RKO (cell line): ENCODE measurements around the gene VPS13D.
"Not testable (repeated sequence)": the region's sequence is repeated elsewhere in the genome, so short reads cannot be mapped to it uniquely, and the experiment has no call there.

ENCODE experiments used
- DNase-seq: peaks from one replicate; pipeline ENCODE4 v3.0.0-alpha.2; 2016; ENCODE audit warnings: low spot score

VPS13D gene

DNA sequence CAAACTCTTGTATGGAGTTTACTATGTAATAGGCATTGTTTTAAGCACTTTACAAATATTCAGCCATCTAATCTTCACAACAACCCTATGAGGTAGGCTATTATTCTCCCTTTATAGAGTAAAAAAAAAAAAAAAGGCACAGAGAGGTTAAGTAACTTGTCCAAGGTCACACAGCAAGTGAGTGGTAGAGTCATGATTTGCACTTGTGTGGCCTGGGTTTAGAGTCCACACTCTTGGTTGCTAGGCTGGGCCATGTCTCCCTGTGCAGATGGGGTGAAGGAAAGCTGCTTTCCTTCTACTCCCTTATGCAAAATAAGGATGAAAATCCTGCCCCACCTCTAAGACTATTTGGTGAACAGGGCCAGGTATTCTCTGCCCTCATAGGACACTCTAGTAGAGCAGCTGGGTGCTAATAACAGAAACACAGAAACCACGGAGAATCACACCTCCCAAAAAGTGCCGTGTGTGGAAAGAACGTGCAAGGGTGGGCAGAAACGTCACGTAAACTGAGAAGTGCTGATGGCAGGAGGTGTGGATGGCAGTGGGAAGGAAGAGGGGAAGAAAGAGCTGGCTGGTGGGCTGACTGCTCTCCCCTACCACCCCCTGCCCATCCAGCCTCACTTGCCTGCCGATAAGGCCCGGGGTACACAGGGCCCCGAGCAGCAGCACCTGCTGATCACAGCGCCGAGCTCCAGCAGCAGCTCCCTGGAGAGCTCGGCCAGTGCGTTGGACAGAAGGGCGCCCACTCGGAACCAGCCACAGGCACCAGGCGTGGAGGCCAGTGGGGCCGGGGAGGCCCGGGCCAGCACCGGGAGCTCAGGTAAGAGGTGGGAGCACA, 28.3 kb upstream of the VPS13D start:
- DNase-seq, result no peak

DNA sequence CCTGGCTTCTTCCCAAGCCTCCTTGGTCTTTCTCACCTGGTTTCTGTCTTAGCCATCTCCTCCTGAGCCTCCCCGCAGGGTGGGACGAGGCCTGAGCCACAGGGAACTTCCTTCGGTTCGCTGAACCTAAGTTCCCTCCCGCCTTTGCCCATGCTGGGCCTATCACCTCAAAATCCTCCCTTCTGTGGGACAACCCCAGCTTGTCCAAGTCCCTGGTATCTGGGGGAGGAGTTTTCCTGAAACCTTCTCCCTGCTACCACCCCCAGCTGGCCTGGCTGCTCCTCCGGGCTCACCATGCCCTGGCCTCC, 27.7 kb upstream of the VPS13D start:
- DNase-seq, result no peak

DNA sequence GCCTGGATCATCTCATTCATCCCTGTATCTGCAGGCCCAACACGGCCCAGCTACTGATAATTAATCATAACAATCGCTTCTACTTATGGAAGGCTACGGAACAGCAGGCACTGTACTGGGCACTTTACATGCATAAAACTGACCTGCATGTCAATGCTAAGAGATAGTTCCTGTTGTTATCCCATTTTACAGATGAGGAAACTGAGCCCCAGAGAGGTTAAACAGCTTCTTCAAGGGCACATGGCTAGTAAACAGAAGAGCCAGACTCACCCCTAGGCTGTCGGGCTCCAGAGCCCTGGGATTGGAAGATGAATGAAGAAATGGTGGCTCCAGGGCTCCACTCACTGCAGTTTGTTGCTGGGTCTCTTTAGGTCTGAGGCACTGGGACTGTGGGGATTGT, 27.3 kb upstream of the VPS13D start:
- no peak for DNase-seq

DNA sequence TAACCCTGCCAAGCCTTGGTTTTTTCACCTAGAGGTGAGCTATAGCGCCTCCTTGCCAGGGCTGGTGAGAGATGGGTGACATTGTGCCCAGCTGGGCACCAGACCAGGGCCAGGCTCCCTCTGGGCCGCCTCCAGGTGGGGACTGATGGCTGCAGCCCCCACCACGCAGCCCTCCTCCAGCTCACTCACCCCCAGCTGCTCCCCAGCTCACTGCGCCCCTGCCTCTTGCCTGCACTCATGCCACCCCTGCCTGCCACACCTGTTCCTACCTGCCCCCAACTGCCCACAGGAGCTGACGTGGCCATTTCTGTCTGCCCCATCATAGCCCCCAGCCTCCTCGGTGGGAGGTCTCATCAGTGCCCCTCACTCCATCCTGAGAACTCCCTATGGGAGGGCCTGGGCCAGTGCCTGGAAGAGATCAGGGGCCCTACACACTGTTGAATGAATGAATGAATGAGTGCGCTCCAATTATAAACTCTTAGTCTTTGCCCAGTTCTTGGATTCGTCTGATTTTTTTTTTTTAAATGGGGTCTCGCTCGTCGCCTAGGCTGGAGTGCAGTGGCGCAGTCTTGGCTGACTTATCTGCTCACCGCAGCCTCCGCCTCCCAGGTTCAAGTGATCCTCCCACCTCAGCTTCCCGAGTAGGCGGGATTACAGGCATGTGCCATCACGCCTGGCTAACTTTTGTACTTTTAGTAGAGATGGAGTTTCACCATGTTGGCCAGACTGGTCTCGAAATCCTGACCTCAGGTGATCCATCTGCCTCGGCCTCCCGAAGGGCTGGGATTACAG, 26.4 kb upstream of the VPS13D start:
- DNase-seq, result no peak

DNA sequence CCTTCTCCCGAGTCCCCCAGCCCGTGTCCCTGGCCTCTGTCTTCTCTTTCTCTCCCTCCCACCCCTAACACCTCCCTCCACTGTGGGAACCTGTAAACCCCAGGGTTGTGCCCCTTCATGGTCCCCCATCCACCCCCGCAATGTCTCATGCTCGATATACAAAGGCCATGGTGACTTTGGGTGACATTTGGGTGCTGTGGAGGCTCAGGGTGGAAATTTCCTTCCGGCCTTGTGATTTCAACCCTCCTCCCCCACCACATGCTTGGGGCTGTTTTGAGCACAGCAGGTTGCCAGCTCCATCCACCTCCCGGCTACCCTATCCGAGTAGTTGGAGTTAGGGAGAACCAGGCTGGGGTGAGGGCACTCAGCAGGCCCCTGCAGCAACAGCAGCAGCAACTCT, 25.7 kb upstream of the VPS13D start:
- DNase-seq, result no peak

DNA sequence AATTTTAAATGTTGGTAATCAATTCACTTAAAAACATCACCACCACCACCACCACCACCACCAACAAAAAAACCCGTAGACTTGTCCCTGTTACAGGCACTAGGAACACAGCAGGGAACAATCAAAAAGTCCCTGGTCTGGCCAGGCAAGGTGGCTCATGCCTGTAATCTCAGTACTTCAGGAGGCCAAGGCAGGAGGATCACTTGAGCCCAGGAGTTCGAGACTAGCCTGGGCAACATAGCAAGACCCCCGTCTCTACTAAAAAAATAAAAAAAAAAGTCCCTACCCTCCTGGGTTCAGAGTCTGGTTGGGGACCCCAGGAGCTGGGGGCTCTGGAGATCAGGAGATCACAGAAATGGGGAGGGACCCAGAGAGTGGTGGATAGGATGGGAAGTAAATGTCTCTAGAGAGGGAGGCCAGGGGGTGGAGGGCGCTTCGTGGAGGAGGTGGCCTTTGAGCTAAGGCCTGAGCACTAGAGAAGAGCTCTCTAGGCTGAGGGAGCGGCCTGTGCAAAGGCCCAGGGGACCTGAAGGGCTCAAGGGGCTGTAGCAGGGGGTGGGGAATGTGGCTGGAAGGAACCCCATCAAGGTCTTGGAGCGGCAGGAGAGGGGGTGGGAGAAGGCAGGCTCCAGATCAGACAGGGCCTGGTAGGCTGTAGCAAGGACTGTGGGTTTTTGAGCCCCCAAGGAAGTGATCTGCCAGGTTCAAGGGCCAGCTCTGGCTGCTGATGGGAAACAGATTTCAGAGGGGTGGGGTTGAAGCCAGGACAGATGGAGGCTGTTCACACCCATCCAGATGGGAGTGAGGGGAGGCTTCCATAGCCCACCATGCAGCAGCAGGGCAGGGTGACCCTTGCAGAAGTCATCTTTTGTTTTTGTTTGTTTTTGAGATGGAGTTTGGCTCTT, 24.8 kb upstream of the VPS13D start:
- DNase-seq, result no peak

DNA sequence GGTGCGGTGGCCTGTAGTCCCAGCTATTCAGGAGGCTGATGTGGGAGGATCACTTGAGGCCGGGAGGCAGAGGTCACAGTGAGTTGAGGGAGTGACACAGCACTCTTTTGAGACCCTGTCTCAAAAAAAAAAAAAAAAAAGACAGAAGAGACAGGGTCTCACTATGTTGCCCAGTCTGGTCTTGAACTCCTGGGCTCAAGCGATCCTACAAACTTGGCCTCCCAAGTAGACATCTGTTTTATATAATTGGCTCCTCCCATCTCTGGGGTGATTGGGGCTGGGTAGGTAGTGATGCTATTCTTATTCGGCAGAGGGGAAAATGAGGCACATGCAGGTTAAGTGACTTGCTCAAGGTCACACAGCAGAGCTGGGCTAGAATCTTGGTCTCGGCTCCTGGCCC, 23.6 kb upstream of the VPS13D start:
- no peak for DNase-seq

DNA sequence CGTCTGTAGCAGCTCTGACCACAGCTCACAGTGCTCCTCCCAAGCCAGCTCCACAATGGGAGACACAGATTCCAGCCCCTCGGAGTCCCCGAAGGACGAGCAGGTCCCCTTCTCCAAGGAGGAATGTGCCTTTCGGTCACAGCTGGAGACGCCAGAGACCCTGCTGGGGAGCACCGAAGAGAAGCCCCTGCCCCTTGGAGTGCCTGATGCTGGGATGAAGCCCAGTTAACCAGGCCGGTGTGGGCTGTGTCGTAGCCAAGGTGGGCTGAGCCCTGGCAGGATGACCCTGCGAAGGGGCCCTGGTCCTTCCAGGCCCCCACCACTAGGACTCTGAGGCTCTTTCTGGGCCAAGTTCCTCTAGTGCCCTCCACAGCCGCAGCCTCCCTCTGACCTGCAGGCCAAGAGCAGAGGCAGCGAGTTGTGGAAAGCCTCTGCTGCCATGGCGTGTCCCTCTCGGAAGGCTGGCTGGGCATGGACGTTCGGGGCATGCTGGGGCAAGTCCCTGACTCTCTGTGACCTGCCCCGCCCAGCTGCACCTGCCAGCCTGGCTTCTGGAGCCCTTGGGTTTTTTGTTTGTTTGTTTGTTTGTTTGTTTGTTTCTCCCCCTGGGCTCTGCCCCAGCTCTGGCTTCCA, 22.9 kb upstream of the VPS13D start:
- no peak for DNase-seq

DNA sequence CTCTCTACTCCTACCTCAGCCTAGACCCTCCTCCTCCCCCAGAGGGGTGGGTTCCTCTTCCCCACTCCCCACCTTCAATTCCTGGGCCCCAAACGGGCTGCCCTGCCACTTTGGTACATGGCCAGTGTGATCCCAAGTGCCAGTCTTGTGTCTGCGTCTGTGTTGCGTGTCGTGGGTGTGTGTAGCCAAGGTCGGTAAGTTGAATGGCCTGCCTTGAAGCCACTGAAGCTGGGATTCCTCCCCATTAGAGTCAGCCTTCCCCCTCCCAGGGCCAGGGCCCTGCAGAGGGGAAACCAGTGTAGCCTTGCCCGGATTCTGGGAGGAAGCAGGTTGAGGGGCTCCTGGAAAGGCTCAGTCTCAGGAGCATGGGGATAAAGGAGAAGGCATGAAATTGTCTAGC, 21.6 kb upstream of the VPS13D start:
- DNase-seq, result no peak

DNA sequence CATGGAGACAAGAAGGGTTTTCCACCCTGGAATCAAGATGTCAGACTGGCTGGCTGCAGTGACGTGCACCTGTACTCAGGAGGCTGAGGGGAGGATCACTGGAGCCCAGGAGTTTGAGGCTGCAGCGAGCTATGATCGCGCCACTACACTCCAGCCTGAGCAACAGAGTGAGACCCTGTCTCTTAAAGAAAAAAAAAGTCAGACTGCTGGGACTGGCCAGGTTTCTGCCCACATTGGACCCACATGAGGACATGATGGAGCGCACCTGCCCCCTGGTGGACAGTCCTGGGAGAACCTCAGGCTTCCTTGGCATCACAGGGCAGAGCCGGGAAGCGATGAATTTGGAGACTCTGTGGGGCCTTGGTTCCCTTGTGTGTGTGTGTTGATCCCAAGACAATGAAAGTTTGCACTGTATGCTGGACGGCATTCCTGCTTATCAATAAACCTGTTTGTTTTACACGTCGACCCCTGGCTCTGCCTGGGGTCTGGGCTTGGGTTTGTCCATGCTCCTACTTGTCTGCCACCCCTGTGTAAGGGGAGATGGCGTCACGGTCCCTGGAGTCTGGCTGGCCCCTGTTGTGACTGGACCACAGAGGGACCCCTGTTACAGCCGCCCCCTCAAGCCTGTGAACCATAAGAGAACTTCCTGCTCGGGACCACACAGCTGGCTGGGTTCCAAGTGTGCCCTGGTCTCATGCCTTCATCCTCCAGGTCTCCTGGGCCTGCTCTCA, 20.9 kb upstream of the VPS13D start:
- peak; percentile 70 for DNase-seq

DNA sequence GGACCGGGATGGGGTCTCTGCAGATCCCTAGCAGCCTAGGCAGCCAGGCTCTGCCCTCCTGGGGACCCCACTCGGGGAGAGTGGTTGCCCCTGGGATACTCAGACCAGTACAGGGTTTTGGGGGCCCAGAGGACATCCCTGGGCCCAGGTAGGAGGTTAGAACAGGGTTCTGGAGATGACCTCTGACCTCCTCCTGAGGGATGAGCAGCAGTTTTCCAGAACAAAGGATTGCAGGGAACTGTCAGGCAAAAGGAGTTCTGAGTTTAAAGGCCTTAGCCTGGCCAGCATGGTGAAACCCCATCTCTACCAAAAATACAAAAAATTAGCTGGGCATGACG, 20.4 kb upstream of the VPS13D start:
- DNase-seq, result no peak

DNA sequence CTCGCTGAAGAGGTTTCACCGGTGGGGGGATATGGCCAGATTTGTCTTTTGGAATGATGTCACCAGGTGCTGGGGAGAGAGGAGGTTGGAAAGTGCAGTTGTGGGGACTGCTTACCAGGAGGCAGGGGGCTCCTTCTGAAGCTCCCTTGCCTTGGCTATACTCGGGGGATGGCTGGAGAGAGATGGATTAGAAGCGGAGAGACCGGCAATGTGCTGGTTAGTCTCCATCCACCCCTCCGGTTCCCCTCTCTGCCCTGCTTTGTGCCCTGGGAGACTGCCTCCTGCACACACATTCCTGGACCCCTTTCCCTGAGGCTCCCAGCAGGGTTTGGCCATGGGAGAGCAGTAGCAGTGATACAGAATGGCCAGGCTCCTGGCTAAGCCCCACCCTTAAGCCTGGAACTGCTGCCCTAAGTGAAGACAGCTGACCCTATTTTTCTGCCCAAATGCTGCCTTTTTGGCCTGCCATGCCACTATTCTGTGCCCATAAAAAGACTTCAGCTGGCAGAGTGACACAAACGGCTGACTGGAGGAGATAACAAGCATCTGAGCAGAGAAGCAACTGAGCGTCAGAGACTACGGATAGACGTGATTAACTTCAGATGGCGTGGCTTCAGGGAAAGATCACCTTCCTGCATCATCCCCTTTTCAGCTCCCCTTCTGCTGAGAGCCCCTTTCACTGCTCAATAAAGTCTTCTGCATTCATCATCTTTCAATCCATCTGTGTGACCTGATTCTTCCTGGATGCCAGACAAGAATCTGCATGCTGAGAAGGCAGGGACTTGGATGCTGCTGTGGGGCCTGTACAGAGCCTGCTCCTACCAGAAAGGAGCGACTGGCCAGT, 14.5 kb upstream of the VPS13D start:
- DNase-seq, result no peak

DNA sequence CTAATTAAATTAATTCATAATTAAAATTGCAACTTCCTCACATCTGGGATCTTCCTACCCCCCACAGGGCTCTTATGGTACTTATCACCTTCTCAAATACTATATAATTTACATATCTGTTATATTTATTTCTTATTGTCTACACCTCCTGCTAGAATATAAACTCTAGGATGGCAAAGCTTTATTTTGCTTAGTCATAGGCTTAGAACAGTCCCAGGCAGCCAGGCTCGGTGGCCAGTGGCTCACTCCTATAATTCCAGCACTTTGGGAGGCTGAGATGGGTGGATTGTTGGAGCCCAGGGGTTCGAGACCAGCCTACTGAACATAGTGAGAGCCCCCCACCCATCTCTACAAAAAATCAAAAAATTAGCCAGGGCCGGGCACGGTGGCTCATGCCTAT, 10.0 kb upstream of the VPS13D start:
- DNase-seq, result no peak

DNA sequence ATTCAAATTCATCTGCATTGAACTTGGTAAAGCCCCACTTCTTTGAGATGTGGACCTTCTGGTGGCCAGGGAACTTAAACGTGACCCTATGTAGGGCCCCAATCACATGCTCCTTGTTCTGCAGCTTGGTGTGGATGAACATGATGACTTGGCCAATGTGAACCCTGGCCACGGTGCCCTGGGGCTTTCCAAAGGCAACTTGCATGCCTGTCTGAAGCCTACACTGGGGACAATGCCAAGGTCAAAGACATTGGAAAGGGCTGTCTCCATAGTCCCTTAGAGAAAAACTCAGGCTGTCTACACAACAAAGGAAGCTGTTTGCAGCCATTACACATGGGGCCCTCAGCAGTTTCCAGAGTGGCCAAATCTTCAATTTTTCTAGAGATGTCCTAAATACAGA, 8.9 kb upstream of the VPS13D start:
- DNase-seq, result no peak

DNA sequence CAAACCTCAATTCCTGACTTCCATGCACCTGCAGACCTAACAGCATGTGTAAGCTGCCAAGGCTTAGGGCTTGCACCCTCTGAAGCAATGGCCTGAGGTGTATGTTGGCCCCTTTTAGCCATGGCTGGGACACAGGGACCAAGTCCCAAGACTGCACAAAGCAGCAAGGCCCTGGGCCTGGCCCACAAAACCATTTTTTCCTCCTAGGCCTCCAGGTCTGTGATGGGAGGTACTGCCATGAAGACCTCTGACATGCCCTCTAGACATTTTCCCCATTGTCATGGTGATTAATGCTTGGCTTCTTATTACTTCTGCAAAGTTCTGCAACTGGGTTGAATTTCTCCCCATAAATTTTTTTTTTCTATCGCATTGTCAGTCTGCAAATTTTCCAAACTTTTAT, 7.1 kb upstream of the VPS13D start:
- not testable (repeated sequence) for DNase-seq

DNA sequence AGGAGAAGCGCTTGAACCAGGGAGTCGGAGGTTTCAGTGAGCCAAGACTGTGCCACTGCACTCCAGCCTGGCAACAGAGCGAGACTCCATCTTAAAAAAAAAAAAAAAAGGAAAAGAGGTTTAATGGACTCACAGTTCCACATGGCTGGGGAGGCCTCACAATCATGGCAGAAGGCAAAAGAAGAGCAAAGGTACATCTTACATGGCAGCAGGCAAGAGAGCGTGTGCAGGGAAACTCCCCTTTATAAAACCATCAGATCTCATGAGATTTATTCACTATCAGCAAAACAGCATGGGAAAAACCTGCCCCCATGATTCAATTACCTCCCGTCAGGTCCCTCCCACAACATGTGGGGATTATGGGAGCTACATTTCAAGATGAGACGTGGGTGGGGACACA, 5.7 kb upstream of the VPS13D start:
- DNase-seq, result not testable (repeated sequence)

DNA sequence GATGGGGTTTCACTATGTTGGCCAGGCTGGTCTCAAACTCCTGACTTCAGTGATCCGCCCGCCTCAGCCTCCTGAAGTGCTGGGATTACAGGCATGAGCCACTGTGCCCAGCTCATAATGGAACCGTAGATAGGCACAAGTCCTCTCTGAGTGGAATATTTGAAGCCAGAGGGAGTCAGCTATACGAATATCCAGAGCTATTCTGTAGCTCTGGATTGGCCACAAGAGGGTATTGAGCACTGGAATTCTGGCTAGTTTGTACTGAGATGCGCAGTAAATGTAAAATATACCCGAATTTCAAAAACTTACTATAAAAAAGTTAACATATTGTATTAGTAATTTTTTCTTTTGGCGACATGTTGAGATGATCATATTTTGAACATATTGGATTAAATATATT, 851 bp upstream of the VPS13D start:
- DNase-seq, result peak; percentile 9

DNA sequence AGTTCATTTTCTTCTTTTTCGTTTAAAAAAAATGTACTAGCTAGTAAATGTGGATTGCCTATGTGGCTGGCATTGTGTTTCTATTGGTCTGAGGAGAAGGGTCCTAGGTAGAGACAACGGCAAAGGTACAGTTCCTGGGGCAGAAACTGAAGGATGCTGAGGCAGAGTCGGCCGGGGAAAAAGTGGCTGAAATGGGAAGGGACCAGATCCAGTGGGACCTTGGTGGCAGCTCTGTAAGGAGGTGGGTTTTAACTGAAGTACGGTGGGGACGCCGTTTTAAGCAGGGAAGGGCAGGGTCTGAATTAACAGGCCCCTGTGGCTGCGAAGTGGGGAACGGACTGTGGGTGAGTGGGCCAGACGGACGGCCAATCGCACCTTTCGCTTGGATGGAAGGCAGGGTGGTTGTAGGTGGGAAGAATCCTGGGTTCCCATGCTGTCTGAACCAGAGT, 420 bp upstream of the VPS13D start:
- no peak for DNase-seq

DNA sequence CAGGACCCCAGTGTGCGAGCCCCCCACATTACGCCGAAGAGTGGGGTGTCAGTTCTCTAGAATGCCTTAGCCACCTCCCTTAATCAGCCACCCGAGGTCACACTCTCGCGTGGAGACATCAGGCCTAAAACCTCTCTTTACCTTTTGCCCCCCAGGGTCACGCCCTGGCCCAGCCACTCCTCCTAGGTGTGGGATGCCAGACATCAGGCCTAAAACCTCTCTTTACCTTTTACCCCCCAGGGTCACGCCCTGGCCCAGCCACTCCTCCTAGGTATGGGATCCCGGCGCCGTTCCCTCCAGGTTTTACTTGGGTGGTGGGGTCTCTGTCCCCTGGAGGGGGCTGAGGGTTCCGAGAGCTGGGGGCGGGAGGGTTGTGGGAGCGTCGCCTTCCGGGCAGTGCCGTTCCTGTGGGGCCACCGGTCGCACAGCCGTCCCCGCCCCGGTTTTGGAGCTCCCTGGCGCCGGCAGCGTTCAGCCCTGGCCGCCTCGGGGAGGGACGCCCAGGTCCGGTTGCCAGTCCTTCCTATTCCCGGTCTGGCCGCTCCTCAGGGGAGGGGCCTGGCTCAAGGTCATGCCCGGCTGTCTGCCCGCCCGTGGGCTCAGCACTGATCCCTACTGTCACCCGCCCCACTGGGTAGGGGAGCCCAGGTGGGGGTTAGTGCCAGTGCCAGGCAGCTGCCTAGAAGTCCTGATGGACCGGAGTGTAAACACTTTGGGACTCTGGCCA, 882 bp downstream of the VPS13D start:
- peak; percentile 21 for DNase-seq

DNA sequence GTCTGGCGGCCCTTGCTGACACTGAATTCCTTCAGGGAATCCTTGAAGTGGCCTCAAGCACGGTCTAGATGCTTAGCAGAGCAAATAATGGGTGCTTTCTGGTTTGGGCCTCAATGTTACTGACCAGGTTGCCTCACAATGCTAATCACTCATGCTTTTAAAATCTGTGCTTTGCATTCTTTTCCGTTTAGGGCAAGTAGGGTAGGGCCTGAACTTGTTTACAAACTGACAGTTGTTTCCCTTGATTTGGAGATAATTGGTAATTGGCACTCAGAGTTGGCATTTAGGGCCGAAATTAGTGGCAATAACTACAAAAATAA, 1.4 kb downstream of the VPS13D start:
- no peak for DNase-seq
